AG09309 (cell line): Measurements from ENCODE around the gene MSANTD7.
"Not testable (repeated sequence)": the region's sequence is repeated elsewhere in the genome, so short reads cannot be mapped to it uniquely, and the experiment has no call there.

Source experiments
- DNase-seq: peaks from one replicate; pipeline ENCODE4 v3.0.0-alpha.2; 2010; ENCODE audit warnings: low read depth
- H3K4me3 ChIP-seq: 2 replicates; pipeline ENCODE4 v1.5.1; 2011; ENCODE audit warnings: mild to moderate bottlenecking, low read depth, low read length, moderate library complexity; ENCODE audit not compliant: control insufficient read depth
- CTCF ChIP-seq: IDR thresholded peaks from 2 replicates; pipeline ENCODE4 v1.5.1; 2011; ENCODE audit warnings: mild to moderate bottlenecking, low read depth, low read length, inconsistent platforms; ENCODE audit not compliant: insufficient read depth, control insufficient read depth; ENCODE audit errors: missing control alignments

The MSANTD7 gene

GRCh38 chr10:14852236-14852635, 14.1 kb downstream of the MSANTD7 start:
- H3K4me3 ChIP-seq = no peak overlapping the region
- TF ChIP-seq CTCF = no peak
- no peak for DNase-seq

- H3K4me3 ChIP-seq = no peak overlapping the region
- DNase-seq = no peak
- TF ChIP-seq CTCF = no peak
Observed at GRCh38 chr10:14855453-14855852, 17.3 kb downstream of the MSANTD7 start.

DNA sequence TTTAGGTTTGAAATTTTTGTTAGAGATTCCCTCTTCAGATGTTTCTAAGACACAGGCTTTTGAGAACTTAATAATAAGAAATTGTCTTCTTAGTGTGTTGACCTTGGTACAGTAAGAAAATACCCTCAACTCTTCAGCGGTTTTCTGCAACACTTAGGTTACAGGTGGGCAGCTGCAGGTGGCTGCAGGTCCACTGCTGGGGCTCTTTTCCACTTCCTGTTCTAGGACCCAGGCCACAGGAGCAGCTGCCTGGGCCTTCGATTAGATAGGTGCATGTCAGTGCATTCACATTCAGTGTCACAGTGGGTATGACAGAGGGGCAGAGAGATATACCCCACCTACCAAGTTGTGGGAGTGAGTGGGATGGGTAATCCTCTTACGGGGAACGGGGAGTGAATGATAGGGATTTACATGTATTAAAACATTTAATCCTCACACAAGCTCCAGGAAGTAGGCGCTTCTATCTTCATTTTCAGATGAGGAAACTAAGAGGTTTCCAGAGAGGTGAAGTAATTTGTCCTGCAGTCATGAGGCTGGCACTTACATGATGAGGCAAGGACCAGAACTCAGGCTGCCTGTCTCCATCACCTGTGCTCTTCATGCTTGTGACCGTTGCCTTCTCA, 20.3 kb downstream of the MSANTD7 start:
- no peak for DNase-seq
- TF ChIP-seq CTCF = no peak

GRCh38 chr10:14859043-14859442, 20.9 kb downstream of the MSANTD7 start:
- no peak for DNase-seq
- H3K4me3 ChIP-seq = no peak overlapping the region
- no peak for TF ChIP-seq CTCF

More for the DNA sequence above, 20.3 kb downstream of the MSANTD7 start:
- no peak overlapping the region for H3K4me3 ChIP-seq

DNA sequence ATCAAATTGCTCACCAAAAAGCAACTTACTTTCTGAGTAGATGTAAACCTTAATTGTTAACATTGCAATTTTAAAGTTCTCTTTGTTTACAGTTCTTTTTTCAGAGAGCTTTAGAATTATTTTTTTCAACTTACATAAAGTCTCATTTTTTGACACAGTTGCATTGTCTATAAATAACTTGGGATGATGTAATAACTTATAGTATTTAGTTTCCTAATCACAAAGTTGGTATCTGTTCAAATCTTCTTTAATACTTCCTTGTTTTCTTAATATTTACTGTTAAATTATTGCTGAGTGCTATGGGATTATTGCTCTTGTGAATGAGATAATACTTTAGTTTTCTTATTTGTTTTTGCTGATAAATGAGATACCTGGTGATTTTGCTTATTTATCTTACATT, 21.7 kb downstream of the MSANTD7 start:
- DNase-seq = no peak
- no peak for TF ChIP-seq CTCF
- no peak overlapping the region for H3K4me3 ChIP-seq

DNA sequence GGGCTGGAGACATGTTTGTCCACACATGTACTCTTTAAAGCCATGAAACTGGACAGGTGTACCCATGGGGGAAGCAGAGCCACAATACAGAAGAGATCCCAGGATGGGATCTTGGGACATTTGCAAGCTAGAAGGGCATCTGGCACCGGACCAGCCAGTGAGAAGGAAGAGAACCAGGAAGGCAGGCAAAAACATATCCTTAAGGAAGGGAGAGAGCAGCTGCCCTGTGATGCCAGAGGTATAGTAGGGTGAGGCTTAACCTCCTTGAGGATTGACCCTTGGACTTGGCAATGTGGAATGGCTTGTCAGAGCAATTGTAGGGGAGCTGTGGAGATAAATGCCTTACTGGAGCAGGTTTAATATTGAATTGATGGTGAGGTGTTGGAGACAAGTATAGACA, 22.7 kb downstream of the MSANTD7 start:
- no peak for DNase-seq
- TF ChIP-seq CTCF = no peak
- no peak overlapping the region for H3K4me3 ChIP-seq

- DNase-seq, H3K4me3 ChIP-seq: not testable (repeated sequence)
Observed at GRCh38 chr10:14864466-14864865, 26.4 kb downstream of the MSANTD7 start.

- H3K4me3 ChIP-seq = not testable (repeated sequence)
Observed at GRCh38 chr10:14864871-14865270, 26.8 kb downstream of the MSANTD7 start.

More at GRCh38 chr10:14864871-14865270, 26.8 kb downstream of the MSANTD7 start:
- not testable (repeated sequence) for DNase-seq
